ENCODE measurements around the gene FAM163B. TPM values are rescaled to one million over a fixed set of nuclear protein-coding genes. Genes with fewer than 3 reads are reported as not detected.

Gene FAM163B
- total RNA-seq, 4 donors from 2014 or later: not detected

GRCh38 chr9:133531293-133531692, 77.9 kb downstream of the FAM163B start:
- DNase-seq: no peak
- Histone ChIP-seq H3K4me1 (peaks cover 0 to 39% (median 5%) of the 10 kb centered on the region in 4 donors), H3K9me3 (no peaks in the 10 kb centered on the region), H3K36me3 (no peaks in the 10 kb centered on the region), H3K4me3 (no peak overlapping the region), H3K27me3 (no peaks in the 10 kb centered on the region), H3K27ac (no peak overlapping the region)
- TF ChIP-seq CTCF (IDR thresholded peaks at IDR 0.05): no peak
- TF ChIP-seq POLR2A (IDR thresholded peaks at IDR 0.05): no peak

- Histone ChIP-seq H3K4me3 (no peak overlapping the region), H3K36me3 (no peaks in the 10 kb centered on the region), H3K27me3 (no peaks in the 10 kb centered on the region), H3K9me3 (no peaks in the 10 kb centered on the region), H3K4me1 (peaks cover 0 to 34% (median 5%) of the 10 kb centered on the region in 4 donors), H3K27ac (no peak overlapping the region)
- no peak for DNase-seq
- TF ChIP-seq POLR2A (IDR thresholded peaks at IDR 0.05) (no peak), CTCF (IDR thresholded peaks at IDR 0.05) (no peak)
Measured at GRCh38 chr9:133529874-133530273, 79.3 kb downstream of the FAM163B start.

- Histone ChIP-seq H3K27ac (no peak overlapping the region), H3K36me3 (no peaks in the 10 kb centered on the region), H3K9me3 (no peaks in the 10 kb centered on the region), H3K4me1 (peaks cover 0 to 30% (median 4%) of the 10 kb centered on the region in 4 donors), H3K27me3 (no peaks in the 10 kb centered on the region), H3K4me3 (no peak overlapping the region)
- TF ChIP-seq POLR2A (IDR thresholded peaks at IDR 0.05) (no peak), CTCF (IDR thresholded peaks at IDR 0.05) (no peak)
- no peak for DNase-seq
Measured at GRCh38 chr9:133529457-133529856, 79.7 kb downstream of the FAM163B start.

- peaks cover 0 to 24% (median 1%) of the 10 kb centered on the region in 4 donors for H3K4me1 ChIP-seq
- no peaks in the 10 kb centered on the region for H3K36me3 ChIP-seq
- TF ChIP-seq CTCF (IDR thresholded peaks at IDR 0.05): no peak
- no peak for TF ChIP-seq POLR2A (IDR thresholded peaks at IDR 0.05)
- no peak overlapping the region for H3K4me3 ChIP-seq
- H3K27me3 ChIP-seq: no peaks in the 10 kb centered on the region
- H3K27ac ChIP-seq: no peak overlapping the region
- no peak for DNase-seq
- no peaks in the 10 kb centered on the region for H3K9me3 ChIP-seq
Measured at GRCh38 chr9:133528876-133529241, 80.3 kb downstream of the FAM163B start.

- Histone ChIP-seq H3K9me3 (no peaks in the 10 kb centered on the region), H3K27ac (peak overlapping the region in 3 of 4 donors; percentile 17 to 48 (median 43))
- TF ChIP-seq POLR2A (IDR thresholded peaks at IDR 0.05): no peak
- no peak for TF ChIP-seq CTCF (IDR thresholded peaks at IDR 0.05)
Measured at GRCh38 chr9:133528001-133528875, 81.0 kb downstream of the FAM163B start.

More at GRCh38 chr9:133528001-133528875, 81.0 kb downstream of the FAM163B start:
- Histone ChIP-seq H3K36me3 (no peaks in the 10 kb centered on the region), H3K4me1 (peaks cover 0 to 23% (median 0%) of the 10 kb centered on the region in 4 donors), H3K4me3 (no peak overlapping the region), H3K27me3 (no peaks in the 10 kb centered on the region)
- no peak for DNase-seq
